GM18861 (cell line): ENCODE results near the gene SSB.
"Not testable (repeated sequence)": the region's sequence is repeated elsewhere in the genome, so short reads cannot be mapped to it uniquely, and the experiment has no call there.

Source experiments
- ATAC-seq: cut with Tn5 transposase; IDR thresholded peaks from one replicate; pipeline ENCODE4 v1.9.1; 2021; ENCODE audit not compliant: unreplicated experiment

Gene SSB

GRCh38 chr2:169828141-169828811, 29.6 kb downstream of the SSB start:
- ATAC-seq, result no peak

- ATAC-seq, result no peak
Measured at GRCh38 chr2:169834401-169834800, 35.7 kb downstream of the SSB start.

- no peak for ATAC-seq
Measured at GRCh38 chr2:169838743-169839489, 40.2 kb downstream of the SSB start.

GRCh38 chr2:169839954-169840746, 41.5 kb downstream of the SSB start:
- no peak for ATAC-seq

DNA sequence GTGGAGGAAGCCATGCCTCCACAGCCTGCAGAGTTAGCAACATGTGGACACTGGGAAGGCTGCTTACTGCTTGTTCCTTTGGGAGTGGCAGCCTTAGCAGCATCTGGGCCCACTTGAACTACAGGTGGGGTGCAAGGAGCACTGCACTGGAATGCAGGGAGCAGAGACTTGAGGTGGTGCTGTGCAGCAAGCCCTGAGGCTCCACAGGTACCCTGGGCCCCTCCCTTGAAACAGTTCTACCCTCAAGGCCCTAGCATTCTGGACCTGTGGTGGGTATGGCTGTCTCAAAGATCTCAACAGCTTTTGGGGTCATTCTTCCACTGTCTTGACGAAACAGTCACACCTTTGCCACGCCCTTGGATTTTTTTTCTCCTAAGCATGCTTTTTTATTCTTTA, 42.1 kb downstream of the SSB start:
- ATAC-seq, result no peak

GRCh38 chr2:169841625-169842024, 43.0 kb downstream of the SSB start:
- ATAC-seq, result not testable (repeated sequence)

DNA sequence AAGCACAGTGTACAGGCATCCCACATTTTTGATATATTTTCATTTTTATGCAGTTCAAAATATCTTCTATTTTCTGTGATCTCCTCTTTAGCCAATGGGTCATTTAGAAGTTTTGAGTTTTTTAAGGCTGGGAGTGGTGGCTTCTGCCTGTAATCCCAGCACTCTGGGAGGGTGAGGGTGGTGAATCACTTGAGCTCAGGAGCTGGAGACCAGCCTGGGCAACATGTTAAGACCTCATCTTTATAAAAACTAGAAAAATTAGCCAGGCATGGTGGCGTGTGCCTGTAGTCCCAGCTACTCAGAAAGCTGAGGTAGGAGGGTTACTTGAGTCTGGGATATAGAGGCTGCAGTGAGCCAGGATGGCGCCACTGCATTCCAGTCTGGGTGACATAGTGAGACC, 46.3 kb downstream of the SSB start:
- no peak for ATAC-seq

GRCh38 chr2:169848959-169849693, 50.5 kb downstream of the SSB start:
- not testable (repeated sequence) for ATAC-seq

- ATAC-seq, result no peak
Measured at GRCh38 chr2:169849710-169850109, 51.0 kb downstream of the SSB start.

DNA sequence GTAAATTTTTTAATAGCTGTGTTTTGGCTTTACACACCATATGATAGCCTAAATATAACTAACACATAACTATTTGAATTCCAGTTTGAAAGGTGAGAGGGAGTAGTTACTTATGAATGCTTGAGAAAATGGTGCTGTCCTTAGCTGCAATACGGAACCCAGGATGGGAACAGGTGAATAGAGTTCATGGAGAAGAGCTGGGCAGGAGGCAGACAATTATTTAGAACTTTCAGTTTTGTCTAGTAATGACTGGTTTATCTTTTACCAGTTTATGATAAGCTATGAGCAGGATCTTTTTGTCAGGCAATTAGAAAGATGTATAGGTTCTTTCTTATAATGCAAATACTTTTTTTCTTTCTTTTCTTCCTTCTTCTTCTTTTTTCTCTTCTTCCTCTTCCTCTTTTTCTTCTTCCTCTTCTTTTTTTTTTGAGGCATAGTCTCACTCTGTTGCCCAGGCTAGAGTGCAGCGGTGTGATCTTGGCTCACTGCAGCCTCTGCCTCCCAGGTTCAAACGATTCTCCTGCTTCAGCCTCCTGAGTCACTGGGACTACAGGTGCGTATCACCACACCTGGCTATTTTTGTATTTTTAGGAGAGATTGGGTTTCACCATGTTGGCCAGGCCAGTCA, 54.5 kb downstream of the SSB start:
- no peak for ATAC-seq

- not testable (repeated sequence) for ATAC-seq
Measured at GRCh38 chr2:169855281-169856258, 56.9 kb downstream of the SSB start.

DNA sequence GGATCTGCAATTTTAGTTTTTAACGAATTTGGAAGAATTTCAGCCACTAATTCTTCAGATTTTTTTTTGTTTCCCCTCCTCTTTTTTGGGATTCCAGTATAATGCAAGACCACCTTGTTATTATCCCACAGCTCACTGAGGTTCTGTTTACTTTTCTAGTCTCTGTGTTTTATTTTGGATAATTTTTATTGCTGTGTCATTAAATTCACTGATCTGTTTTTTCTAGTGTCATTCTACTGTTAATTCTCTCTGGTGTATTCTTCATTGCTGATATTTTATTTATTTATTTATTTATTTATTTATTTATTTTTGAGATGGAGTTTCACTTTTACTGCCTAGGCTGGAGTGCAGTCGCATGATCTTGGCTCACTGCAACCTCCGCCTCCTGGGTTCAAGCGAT, 60.8 kb downstream of the SSB start:
- no peak for ATAC-seq

DNA sequence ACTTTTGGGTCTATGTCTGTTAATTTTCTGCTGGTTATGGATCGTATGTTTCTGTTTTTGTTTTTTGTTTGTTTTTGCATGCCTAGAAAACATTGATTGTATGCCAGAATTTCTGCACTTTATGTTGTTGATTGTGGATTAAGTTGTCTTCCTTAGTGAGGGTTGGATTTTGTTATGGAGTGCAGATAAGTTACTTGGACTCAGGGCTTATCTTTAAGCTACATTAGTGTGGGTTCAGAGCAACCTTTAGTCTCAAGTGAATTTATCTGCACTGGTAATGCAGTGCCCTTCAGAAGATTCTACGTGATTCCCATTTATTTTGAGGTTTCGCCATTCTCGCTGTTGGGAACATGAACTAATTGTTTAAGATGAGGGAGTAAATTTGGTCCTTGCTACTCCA, 61.5 kb downstream of the SSB start:
- no peak for ATAC-seq
